ENCODE data around the gene ZNF562.

ZNF562 gene

DNA sequence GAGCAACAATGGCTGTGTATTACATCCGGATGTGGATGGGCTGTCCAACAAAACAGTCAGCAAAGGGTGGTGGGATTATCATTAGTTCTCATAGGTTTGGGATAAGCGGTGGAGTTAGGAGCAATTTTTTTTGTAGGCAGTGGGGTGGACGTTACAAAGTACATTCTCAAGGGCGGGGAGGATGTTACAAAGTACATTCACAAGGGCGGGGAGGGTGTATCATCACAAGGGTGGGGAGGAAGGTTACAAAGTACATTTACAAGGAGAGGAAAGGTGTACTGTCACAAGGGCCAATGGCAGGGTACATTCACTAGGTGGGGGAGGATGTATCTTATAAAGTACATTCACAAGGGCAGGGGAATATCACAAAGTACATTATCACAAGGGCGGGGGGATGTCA, 33.1 kb downstream of the ZNF562 start:
- TF ChIP-seq FOXP2 (optimal IDR thresholded peaks at IDR 0.05; ENCODE audit: borderline replicate concordance, extremely low read depth, extremely low read length, insufficient read depth) (no peak), TAF1 (IDR thresholded peaks at IDR 0.05; ENCODE audit: borderline replicate concordance, insufficient read depth, low read length) (no peak), POLR2AphosphoS5 (IDR thresholded peaks at IDR 0.05; ENCODE audit: low read depth, low read length) (no peak), SIN3A (IDR thresholded peaks at IDR 0.05; ENCODE audit: borderline replicate concordance, insufficient read depth, low read length) (no peak)
- TF ChIP-seq, protein P1, sequence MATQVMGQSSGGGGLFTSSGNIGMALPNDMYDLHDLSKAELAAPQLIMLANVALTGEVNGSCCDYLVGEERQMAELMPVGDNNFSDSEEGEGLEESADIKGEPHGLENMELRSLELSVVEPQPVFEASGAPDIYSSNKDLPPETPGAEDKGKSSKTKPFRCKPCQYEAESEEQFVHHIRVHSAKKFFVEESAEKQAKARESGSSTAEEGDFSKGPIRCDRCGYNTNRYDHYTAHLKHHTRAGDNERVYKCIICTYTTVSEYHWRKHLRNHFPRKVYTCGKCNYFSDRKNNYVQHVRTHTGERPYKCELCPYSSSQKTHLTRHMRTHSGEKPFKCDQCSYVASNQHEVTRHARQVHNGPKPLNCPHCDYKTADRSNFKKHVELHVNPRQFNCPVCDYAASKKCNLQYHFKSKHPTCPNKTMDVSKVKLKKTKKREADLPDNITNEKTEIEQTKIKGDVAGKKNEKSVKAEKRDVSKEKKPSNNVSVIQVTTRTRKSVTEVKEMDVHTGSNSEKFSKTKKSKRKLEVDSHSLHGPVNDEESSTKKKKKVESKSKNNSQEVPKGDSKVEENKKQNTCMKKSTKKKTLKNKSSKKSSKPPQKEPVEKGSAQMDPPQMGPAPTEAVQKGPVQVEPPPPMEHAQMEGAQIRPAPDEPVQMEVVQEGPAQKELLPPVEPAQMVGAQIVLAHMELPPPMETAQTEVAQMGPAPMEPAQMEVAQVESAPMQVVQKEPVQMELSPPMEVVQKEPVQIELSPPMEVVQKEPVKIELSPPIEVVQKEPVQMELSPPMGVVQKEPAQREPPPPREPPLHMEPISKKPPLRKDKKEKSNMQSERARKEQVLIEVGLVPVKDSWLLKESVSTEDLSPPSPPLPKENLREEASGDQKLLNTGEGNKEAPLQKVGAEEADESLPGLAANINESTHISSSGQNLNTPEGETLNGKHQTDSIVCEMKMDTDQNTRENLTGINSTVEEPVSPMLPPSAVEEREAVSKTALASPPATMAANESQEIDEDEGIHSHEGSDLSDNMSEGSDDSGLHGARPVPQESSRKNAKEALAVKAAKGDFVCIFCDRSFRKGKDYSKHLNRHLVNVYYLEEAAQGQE (IDR thresholded peaks at IDR 0.05; ENCODE audit: insufficient read depth in 1 of 2, low read depth in 2 of 2, low read length in 2 of 2): no peak

DNA sequence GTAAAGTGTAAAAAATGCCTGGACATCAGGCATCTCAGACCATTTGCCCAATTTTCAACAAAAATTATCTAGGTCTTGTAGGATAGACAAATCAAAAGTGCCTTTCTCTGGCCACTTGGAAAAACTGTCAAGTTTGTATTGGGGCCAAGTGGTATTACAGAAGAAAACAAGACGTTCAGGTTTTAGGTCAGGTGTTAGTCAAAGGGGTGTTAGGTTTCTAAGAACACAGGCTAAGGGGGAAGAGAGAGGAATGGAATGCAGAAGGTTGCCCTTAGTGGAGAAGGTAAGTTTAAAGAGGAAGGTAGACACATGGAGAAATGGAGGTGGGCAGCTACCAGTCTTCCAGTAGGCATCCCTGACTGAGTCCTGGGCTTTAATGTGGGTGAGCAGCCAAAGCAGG, 33.9 kb downstream of the ZNF562 start:
- TF ChIP-seq FOXP2 (optimal IDR thresholded peaks at IDR 0.05; ENCODE audit: borderline replicate concordance, extremely low read depth, extremely low read length, insufficient read depth) (no peak), POLR2AphosphoS5 (IDR thresholded peaks at IDR 0.05; ENCODE audit: low read depth, low read length) (no peak), SIN3A (IDR thresholded peaks at IDR 0.05; ENCODE audit: borderline replicate concordance, insufficient read depth, low read length) (no peak), TAF1 (IDR thresholded peaks at IDR 0.05; ENCODE audit: borderline replicate concordance, insufficient read depth, low read length) (no peak)
- TF ChIP-seq, protein P1 (IDR thresholded peaks at IDR 0.05; ENCODE audit: insufficient read depth in 1 of 2, low read depth in 2 of 2, low read length in 2 of 2): no peak

DNA sequence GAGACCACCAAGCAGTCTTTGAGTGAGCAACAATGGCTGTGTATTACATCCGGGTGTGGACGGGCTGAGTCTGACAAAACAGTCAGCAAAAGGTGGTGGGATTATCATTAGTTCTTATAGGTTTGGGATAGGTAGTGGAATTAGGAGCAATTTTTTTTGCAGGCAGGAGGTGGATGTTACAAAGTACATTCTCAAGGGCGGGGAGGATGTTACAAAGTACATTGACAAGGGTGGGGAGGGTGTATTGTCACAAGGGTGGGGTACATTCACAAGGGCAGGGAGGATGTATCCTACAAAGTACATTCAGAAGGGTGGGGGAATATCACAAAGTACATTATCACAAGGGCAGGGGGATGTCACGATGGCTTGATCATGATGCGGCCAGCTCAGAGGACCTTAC, 38.9 kb downstream of the ZNF562 start:
- TF ChIP-seq, protein P1 (IDR thresholded peaks at IDR 0.05; ENCODE audit: insufficient read depth in 1 of 2, low read depth in 2 of 2, low read length in 2 of 2): no peak
- no peak for TF ChIP-seq POLR2AphosphoS5 (IDR thresholded peaks at IDR 0.05; ENCODE audit: low read depth, low read length)
- no peak for TF ChIP-seq FOXP2 (optimal IDR thresholded peaks at IDR 0.05; ENCODE audit: borderline replicate concordance, extremely low read depth, extremely low read length, insufficient read depth)
- no peak for TF ChIP-seq SIN3A (IDR thresholded peaks at IDR 0.05; ENCODE audit: borderline replicate concordance, insufficient read depth, low read length)
- TF ChIP-seq TAF1 (IDR thresholded peaks at IDR 0.05; ENCODE audit: borderline replicate concordance, insufficient read depth, low read length): no peak

DNA sequence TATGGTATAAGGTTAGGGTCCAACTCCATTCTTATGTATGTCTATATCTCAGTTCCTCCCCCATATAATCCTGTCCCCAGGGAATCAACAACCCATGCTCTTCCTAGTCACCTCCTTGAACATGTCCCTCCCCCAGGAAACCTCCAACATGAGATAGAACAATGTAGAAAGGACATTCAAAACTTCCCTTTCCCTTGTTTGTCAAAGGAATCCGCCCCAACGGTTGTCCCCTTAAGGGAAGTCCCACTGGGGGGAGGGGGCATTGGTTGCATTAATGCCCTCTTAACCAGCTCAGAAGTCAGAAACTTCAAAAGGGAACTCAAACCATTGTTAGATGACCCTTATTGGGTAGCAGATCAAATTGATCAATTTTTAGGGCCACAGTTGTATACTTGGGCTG, 47.0 kb downstream of the ZNF562 start:
- no peak for TF ChIP-seq POLR2AphosphoS5 (IDR thresholded peaks at IDR 0.05; ENCODE audit: low read depth, low read length)
- no peak for TF ChIP-seq SIN3A (IDR thresholded peaks at IDR 0.05; ENCODE audit: borderline replicate concordance, insufficient read depth, low read length)
- TF ChIP-seq, protein P1 (IDR thresholded peaks at IDR 0.05; ENCODE audit: insufficient read depth in 1 of 2, low read depth in 2 of 2, low read length in 2 of 2): no peak
- no peak for TF ChIP-seq TAF1 (IDR thresholded peaks at IDR 0.05; ENCODE audit: borderline replicate concordance, insufficient read depth, low read length)

DNA sequence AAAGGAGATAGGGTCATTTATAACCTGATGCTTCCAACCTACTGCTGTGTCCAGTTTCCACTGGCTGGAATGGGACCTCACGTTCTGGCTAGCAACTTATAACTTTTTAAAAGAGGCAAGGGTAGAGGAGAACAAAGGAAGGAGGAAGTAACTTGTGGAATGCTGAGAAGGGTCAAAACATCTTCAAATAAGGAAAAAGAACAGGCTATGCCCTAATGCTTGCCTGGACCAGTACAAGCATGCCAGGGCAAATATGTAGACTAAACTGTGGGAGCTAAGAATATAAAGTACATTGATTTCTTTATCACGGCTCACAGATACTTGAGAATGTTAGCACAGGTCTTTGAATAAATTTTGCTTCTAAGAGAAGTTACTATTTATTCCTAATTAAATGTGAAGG, 52.4 kb downstream of the ZNF562 start:
- no peak for TF ChIP-seq SIN3A (IDR thresholded peaks at IDR 0.05; ENCODE audit: borderline replicate concordance, insufficient read depth, low read length)
- TF ChIP-seq, protein P1 (IDR thresholded peaks at IDR 0.05; ENCODE audit: insufficient read depth in 1 of 2, low read depth in 2 of 2, low read length in 2 of 2): no peak
- no peak for TF ChIP-seq TAF1 (IDR thresholded peaks at IDR 0.05; ENCODE audit: borderline replicate concordance, insufficient read depth, low read length)
- TF ChIP-seq POLR2AphosphoS5 (IDR thresholded peaks at IDR 0.05; ENCODE audit: low read depth, low read length): no peak
- TF ChIP-seq FOXP2 (optimal IDR thresholded peaks at IDR 0.05; ENCODE audit: borderline replicate concordance, extremely low read depth, extremely low read length, insufficient read depth): no peak
